RPMI8226 (cell line): Measurements from ENCODE around the gene DCAKD.

ENCODE experiments used
- DNase-seq: peaks from one replicate; pipeline ENCODE4 v3.0.0-alpha.2; 2015

The DCAKD gene

DNA sequence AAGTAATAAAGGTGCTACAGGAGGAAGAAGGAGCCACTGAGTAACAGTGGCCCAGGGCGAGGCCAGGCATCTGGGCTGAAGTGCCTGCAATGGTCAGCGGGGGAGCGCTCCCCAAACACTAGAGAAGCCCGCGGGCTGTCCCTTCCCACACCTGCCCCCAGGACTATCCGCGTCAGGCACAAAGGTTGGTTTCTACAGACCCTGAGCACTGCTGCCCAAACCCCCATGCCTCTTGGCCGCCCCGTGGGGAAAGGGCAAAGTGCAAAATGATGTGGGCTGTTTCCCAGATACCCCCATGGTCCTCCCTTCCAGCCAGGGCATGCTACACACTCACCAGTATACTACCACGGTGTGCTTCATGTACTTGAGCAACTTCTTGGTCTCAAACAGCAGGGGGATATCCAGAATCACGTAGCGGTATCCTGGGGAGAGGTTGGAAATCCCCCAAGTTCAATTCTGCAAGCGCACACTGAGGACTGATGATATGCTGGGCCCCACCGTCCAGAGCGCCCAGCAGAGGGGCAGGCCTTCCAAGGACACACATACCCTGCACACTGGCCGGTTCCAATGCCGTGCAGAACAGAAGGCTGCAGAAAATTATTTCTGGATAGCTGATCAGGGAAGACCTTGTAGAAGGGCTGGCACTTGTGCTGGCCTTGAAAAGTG lies 21.5 kb downstream of the DCAKD start:
- DNase-seq, result no peak

DNA sequence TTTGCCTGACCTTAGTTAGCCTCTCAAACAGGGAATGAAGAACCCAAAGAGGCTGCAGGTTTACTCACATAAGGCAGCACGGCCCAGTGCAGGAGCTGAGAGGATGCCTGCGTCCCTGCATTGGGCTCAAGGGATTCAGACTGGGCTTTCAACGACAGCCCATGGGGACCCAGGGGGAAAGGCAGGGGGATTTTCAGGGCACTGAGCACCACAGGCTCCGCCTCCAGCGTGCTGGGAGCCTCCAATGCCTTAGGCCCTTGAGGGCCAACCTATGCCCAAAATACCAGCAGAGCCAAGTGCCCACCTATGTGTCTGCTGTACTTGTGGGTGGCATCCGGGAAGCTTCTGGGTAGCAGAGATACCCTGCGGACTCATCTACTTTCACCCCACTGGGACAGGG lies 22.3 kb downstream of the DCAKD start:
- DNase-seq, result no peak

DNA sequence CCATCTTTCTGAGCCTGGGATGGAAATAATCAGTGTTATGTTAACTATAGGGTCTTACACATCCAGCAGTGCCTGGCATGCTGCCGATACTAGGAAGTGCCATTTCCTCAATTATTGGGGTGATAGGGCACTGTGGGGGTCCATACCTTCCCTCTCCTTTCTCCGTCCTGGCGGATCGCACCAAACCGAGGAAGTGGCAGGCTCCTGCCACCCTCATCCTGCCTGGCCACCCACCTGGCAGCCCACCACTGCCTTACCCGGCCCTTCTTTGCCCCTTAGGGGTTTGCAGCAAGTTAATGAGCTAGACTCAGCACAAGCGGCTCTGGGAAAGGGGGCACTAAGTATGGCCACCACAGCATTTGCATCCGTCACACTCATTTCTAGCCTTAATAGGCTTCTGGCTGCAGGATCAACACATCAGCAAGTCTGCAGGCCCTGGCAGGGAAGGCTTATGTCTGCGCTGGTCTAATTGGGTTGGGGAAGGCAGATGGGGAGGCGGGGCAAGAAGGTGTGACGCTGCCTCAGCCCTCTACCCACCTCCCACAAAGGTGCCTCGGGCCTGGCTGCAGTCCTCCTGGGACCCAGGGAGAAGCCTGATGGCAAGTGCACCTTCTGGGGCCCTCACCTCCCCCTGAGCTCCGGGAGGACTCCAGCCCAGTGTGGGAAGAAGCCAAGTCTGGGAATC lies 28.6 kb downstream of the DCAKD start:
- no peak for DNase-seq

DNA sequence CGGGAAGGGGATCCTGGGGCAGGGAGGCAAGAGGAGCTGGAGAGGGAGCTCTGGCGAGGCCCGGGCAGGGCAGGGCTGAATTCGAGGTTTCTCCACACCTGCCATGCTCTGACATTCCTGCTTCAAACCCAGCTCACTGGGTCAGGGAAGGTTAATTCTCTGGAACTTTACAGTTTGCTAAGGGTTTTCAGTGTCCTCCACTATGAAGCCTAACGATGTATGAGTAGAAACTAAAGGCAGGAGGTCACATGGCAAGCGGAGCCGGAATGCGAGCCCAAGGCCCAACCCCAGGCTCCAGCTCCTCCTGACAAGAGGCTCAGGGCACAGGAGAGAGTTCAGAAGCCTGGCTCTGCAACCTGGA lies 29.2 kb downstream of the DCAKD start:
- no peak for DNase-seq

DNA sequence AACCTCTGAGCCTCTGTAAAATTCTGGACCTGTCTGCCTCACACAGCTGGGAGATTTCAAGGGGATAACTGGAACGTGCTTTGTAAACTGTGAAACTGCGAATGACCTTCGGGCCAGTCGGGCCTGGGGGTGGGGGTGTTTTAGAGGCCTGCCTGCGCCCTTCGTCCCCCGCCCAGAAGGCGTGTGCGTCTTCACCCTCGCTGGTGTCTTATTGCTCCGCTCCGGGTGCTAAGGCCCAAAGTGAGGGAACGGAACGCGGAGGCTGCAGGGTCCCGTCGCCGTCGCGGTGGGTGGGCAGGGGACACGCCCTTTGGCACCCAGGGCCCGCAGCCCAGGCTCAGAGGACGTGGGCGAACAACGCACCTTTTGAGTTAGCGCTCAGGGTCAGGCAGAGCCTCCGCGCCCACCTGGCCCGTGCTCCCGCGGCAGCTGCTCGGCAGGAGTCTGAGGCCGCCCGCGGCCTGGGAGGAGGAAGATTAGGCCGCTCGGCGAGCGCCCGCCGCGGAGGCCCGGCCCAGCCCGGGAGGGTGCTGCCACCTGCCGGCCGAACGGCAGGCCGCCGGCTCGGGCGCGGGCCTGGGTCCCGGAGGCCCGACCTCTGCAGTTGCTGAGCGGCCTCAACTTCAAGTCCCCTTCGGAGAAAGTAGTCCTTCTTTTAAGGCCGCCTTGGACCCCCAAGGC lies 29.7 kb downstream of the DCAKD start:
- peak; percentile 78 for DNase-seq

DNA sequence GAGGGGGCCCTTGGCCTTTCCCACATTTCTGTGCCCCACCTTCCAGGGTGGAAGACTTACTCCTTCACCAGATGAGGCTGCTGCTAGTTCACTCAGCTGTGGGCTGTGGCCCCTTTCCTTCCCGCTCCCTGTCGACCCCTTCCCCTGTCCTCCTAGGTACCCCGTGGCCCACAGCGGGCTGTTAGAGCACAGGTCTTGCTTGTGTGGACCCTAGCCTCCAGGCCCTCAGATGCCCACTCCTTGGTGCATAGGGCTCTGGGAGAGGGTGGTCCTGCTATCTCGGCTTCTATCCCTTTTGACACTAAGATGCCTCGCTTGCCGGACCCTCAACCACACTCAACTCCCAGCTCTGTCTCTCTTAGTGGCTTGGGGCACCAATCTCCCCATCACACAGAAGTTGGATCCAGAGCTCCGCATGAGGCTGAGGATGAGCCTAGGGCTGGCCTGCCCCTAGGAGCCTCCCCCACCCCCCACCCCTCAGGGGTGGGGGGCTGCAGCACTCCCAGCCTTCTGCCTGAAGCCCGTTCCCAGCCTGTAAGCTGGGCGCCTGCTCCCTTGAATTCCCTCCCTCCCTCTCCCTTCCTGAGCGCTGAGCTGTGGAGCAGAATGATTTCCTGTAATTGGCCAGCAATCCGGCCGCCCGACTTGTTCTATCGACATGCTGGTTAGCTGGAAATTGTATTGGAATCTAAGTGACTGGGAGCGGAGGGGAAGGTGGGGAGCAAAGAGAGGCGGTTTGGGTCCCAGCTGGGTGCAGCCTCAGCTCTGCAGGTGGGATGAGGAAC lies 30.9 kb downstream of the DCAKD start:
- no peak for DNase-seq

DNA sequence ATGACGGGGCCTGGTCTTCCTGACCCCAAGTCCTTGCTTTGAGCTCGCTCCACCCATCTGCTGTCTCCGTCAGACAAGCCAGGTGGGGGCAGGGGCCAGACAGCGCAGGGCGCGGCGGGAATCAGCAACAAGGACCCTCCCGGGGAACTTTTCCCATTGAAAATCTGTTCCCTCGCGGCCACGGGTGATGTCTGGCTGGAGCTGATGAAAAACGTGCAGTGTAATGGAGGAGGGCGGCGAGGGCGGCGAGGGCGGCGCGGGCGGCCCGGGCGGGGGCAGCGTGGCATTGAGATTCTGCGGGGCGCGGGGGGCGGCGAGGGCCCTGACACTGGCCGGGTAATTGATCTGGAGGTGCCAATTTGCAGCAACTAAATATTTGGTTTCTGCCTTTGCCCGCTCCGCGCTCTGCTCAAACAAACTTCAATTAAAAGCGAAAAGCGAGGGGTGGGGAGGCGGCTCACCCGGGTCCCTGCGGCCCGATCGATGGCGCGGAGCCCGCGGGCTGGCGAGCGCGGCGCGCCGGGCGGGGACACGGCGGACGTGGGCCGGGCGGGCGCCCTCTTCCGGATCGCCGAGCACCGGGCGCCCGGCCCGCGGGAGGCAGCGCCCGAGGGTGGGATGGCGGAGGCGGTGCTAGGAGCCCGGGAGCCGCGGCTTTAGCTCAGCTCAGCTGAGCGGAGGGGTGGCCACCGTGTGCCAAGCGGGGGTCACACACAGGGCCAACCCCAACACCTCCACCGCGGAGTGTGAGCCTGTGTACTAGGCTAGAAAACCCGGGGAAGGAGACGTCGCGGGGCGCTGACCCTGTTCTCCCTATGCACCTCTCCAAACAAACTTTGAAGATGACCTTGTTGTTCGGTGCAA lies 32.4 kb downstream of the DCAKD start:
- DNase-seq, result peak; percentile 68

DNA sequence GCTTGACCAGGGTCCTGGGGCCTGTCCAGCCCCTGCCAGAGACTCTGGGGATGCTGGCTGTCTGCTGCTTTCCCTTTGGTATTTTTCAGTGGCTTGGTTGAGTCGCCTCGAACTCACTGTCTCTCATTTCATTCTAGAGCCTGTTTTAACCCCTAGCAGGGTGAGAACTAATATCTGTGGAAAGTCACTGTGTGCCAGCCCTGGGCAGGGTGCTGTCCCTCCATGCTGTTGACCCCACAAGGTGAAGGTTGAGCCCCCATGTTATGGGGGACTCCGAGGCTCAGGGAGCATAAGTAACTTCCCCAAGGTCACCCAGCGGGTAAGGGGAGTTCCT lies 33.0 kb downstream of the DCAKD start:
- DNase-seq, result no peak

DNA sequence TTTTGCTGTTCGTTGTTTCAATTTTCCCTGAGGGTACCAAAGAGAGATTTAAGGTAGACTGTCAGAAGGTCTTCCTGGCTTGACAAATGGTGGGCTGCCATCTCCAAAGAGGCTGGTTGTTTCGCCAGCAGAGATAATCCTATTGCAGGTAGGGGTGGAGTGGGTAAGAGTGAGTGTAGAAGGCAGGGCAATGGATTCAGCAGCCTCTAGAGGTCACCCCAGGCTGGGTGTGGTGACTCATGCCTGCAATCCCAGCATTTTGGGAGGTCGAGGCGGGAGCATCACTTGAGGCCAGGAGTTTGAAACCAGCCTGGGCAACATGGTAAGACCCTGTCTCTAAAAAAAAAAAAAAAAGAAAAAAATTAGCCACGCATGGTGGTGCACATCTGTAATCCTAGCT lies 34.6 kb downstream of the DCAKD start:
- DNase-seq, result no peak

DNA sequence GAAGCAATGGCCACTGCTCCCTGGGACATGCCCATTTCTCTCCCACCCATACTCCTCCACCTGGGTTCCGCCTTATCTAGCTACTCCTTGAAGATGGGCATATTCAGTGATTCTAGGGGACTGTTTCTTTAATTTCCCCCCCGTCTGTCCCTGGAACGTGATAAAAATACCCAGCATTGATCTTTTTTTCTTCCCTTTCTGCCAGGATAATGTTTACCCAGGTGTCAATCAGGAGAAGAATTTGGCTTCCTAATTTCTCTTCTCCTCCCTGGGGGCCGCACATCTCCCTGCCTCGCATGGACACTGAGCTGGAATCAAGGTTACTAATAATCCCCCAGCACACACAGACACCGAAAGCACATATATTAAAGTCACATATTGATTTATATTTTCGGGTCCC lies 35.2 kb downstream of the DCAKD start:
- DNase-seq, result no peak

DNA sequence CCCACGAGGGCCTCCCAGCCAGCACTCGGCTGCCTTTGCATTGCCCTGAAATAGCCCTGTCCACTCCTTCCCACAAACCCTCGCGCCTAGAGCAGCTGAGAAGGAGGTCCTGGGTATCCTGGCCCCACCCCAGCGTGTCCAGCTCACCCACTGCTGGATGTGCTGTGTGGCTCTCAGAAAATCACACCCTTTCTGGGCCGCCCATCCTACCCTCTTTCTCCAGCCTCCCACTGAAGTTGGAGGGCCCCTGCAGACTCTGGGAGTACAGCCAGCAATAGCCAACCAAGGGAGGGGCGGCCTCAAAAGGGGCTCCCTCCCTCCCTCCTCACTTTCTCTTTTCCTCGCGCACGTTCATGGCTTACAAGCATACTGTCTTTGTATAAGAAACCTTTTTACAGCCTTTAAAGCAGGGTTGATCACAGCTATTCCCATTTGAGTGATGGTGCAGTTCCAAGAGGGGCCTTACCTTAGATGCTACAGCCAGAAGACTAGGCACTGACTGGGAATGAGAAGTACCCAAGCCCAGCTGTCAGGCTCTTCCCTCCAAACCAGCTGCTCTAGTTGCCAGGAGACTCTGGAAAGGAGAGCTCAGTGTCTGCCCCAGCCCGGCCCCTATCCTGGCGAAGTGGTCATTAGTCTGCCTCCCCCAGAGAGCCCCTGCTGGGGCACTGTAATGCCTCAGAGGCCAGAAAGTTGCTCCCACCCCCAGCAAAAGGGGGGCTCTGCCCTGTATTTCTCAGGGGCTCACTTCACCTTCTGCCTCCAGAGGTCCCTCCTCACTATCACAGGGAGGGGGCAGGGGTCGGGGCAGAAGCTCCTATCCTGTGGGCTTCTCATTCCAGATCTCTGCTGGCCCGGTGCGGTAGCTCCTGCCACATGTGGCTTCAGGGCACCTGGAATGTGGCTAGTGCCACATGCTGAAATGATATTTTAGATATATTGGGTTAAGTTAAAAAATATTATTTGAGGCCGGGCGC lies 38.1 kb downstream of the DCAKD start:
- no peak for DNase-seq

DNA sequence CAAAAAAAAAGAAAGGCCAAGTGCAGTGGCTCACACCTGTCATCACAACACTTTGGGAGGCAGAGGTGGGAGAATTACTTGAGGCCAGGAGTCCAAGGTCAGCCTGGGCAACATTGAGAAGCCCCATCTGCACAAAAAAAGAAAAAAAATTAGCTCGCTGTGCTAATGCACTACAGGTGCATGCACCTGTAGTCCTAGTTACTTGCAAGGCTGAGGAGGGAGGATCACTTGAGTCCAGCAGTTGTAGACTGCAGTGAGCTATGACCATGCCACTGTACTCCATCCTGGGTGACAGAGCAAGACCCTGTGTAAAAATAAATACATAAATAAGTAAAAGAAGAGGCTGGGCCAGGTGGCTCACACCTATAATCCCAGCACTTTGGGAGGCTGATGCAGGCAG lies 39.7 kb downstream of the DCAKD start:
- DNase-seq, result no peak

DNA sequence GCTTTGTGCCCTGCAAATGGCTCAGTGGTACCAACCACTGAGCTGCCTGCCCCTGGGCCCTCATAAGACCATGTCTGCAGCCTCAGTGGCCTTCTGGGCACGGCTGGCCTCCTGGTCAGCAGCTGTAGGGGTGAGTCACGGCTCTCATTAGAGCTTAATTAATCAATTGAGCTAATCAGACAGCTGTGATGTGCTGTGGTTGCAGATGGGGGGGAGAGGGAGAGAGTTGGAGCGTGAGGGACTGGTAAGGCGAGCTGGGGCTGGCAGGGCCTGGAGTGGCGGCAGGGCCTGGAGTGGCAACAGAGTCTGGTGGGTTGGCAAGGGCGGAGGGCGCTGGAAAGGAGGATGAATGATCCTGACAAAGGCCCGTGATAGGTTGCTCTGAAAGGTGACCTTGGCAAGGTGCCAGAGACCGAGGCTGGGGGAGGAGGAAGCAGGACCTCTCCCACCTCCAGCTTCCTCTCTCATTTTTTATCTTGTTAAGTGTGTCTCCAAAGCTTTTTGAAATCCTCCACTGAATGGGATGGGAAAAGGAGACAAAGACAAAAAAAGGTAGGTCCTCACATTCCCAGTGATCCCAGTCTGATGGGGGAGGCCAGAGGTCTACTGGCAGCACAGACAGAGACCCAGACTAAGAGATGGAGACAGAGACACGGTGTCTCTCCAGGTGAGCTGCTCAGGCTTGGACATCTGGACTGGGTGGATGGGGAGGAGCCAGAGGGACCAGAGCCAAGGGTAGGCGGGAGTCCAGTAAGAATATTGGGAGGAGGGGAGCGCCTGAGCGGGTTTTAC lies 41.6 kb downstream of the DCAKD start:
- no peak for DNase-seq

DNA sequence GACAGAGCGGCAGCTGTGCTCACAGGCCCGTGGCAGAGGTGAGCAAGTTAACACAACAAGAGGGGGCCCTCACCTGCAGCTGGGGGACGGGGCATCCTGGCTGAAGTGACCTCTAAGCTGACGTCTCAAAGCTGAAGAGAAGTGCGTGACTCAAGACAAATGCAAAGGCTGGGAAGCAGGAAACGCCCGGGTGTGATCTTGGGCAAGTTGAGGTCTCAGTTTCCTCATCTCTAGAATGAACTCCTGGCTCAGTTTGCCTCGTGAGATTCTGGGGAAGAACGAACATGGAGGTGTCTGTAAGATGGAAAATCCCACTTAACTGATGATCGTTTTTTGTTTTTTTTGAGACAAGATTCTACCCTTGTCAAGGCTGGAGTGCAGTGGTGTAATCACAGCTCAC lies 43.2 kb downstream of the DCAKD start:
- no peak for DNase-seq

DNA sequence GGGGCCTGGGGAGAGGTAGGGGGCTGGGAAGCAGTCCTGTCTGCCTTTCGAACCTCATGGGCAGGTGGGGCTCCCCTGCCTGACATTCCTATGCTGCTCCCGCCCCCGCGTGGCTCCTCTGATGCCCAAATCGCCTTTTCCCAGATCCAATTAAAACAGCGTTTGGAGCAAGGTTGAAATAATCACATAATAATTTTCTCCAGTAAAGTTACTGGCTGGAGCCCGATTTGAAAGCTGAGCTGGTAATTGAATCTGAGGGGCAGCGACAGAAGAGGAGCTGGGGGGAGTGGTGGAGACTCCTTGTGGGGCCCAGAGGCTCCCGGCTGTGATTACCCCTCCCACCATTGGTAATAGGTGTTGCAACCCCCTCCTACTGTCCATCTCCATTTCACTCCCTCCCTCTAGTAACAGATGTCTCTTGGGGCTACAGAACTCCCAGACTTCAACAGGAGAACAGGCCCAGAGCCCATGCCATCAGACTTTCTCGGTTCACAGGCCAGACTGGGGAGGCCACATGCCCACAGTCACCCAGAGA lies 44.4 kb downstream of the DCAKD start:
- no peak for DNase-seq

DNA sequence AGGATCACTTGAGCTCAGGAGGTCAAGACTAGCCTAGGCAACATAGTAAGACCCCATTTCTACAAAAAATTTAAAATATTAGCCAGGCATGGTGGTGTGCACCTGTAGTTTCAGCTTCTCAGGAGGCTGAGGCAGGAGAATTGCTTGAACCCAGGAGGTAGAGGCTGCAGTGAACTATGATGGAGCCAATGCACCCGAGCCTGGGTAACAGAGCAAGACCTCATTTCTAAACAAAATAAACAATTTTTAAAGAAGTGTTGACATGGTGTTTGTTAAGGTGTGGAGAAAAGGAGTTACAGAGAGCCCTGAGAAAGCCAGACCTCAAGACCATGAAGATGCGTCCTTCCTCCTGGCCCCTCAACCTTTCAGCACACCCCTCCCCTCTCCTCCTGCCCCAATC lies 45.7 kb downstream of the DCAKD start:
- no peak for DNase-seq

DNA sequence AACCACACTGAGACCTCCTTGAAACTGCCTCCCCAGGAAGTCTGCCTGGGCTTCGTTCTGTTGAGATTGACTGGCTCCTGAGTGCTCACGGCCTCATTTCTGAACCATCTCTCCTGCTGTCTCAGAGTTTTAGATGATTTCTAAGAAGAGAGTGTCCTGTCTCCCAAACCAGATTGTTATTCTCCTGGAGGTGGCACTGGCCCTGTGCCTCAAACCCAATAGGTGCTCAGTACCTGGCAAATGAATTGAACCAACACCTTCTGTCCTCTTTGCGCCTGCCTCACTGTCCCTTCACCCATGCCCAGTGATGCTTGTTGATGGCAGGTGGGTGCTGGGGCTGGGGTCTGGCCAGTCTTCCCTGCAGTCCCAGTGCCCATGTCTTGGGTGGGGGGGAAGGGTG lies 47.0 kb downstream of the DCAKD start:
- DNase-seq, result no peak

DNA sequence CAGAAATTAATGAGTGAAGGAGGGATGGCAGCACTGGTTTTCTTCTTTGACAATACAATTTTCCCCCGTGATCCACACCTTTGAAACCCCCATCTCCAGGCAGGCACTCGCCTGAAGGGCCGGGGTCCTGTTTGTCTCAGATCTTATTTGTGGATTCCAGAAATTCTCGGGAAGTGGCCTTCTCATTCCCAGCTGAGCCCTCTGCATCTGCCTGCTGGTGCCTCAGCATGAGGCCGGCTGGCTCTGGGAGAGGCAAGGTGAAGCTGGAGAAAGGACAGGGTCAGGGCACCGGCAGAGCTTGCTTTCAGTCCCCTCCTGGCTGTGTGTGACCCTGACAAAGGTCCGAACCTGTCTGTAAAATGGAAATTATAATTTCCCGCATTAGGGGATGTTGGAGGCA lies 47.6 kb downstream of the DCAKD start:
- no peak for DNase-seq

DNA sequence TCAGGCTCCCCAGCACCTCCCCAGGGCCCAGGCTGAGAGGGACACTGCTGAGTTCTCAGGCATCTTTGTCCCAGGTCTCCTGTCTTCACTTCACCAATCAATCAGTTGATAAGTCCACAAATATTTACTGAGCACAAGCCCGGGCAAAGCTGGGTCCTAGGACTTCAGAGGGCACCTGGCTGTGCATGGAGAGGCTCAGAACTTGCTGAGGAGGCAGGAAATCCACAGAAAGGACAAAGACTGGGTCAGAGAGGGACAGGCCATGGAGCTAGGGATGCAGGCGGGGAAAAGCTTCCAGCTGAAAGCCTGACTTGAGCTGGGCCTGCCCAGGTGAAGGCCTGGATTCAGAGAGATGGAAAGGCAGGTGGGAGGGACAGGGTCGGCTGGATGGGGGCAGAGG lies 50.1 kb downstream of the DCAKD start:
- DNase-seq, result no peak

DNA sequence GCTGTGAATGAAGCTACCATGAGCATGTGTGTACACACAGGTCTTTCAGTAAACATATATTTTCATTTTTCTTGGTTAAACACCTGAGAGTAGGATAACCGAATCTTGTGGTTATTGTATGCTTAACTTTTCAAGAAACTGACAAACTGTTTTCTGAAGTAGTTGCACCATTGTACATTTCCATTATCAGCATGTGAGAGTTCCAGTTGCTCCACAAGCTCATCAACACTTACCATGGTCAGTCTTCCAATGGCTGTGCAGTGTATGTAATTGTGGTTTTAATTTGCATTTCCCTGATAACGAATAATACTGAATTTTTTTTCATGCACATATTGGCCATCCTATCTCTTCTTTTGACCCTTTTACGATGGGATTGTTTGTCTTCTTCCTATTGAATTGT lies 52.0 kb downstream of the DCAKD start:
- DNase-seq, result no peak

DNA sequence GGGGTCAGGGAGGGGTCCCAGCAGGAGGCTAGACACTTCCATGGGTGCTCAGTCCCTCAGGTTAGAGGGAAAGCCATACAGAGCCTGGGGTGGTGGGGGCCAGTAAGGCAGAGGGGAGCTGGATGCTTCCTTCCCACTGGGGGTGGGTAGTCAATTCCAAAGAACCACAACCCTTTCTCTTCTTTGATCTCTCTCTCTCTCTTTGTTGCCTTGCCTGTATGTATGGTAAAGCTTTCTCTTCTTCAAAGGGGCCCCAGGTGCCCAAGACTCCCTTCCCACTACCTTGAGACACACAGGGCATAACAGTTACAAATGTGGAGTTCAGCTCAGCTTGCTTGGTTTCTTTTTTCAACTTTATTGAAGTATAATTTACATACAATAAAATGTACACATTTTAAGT lies 52.8 kb downstream of the DCAKD start:
- no peak for DNase-seq
